ENCODE measurements around the gene DLG2. TPM values are rescaled to one million over a fixed set of nuclear protein-coding genes. Genes with fewer than 3 reads are reported as not detected.

Gene DLG2
- total and polyA plus RNA-seq, 11 donors = 2.4 to 13.9 (median 7.1) TPM

GRCh38 chr11:84929738-84930137, 697.4 kb downstream of the DLG2 start:
- no peaks in the 10 kb centered on the region for H3K36me3 ChIP-seq
- no peak overlapping the region for H3K4me3 ChIP-seq
- intact Hi-C loops (cut with DNase I) = no loop called here
- peaks cover 0 to 10% (median 0%) of the 10 kb centered on the region in 12 donors for H3K9me3 ChIP-seq
- 79 to 86% (median 81%) methylated on average over 2 of the region's 2 CpGs for WGBS, 4 donors
- DNase-seq (no peak), ATAC-seq (no peak)
- H3K27ac ChIP-seq = no peak overlapping the region
- H3K27me3 ChIP-seq = no peaks in the 10 kb centered on the region
- TF ChIP-seq POLR2A (IDR thresholded peaks at IDR 0.05) = no peak
- TF ChIP-seq CTCF (IDR thresholded peaks at IDR 0.05) = no peak
- H3K4me1 ChIP-seq = peaks cover 0 to under 1% (median 0%) of the 10 kb centered on the region in 12 donors

GRCh38 chr11:84924154-84924692, 702.9 kb downstream of the DLG2 start:
- H3K9me3 ChIP-seq = peaks cover 0 to 10% (median 0%) of the 10 kb centered on the region in 12 donors
- H3K27ac ChIP-seq = peak overlapping the region in 1 of 12 donors; percentile 7
- TF ChIP-seq CTCF (IDR thresholded peaks at IDR 0.05) (no peak), POLR2A (IDR thresholded peaks at IDR 0.05) (no peak)
- H3K4me3 ChIP-seq = peak overlapping the region in 4 of 12 donors; percentile 6 to 53 (median 8)
- peak in 2 of 4 donors; percentile 42 to 43 for ATAC-seq
- H3K27me3 ChIP-seq = no peaks in the 10 kb centered on the region
- no peak for DNase-seq
- 15 to 37% (median 26%) methylated on average over 4 of the region's 4 CpGs for WGBS, 4 donors
- intact Hi-C loops (cut with DNase I) = no loop called here
- H3K4me1 ChIP-seq = peaks cover 0 to 26% (median 7%) of the 10 kb centered on the region in 12 donors
- no peaks in the 10 kb centered on the region for H3K36me3 ChIP-seq

GRCh38 chr11:84923489-84923888, 703.7 kb downstream of the DLG2 start:
- Histone ChIP-seq H3K27me3 (no peaks in the 10 kb centered on the region), H3K9me3 (peaks cover 0 to 10% (median 0%) of the 10 kb centered on the region in 12 donors), H3K4me3 (peak overlapping the region in 7 of 12 donors; percentile 7 to 53 (median 43)), H3K4me1 (peaks cover 0 to 26% (median 7%) of the 10 kb centered on the region in 12 donors), H3K36me3 (no peaks in the 10 kb centered on the region), H3K27ac (peak overlapping the region in 1 of 12 donors; percentile 7)
- WGBS, 4 donors = 41 to 57% (median 49%) methylated on average over 4 of the region's 4 CpGs
- ATAC-seq = peak in 1 of 4 donors; percentile 56
- TF ChIP-seq CTCF (IDR thresholded peaks at IDR 0.05) (no peak), POLR2A (IDR thresholded peaks at IDR 0.05) (no peak)
- no peak for DNase-seq
- intact Hi-C loops (cut with DNase I) = no loop called here

GRCh38 chr11:84922836-84923235, 704.3 kb downstream of the DLG2 start:
- ATAC-seq = peak; percentile 41 to 70 (median 60)
- no peak for TF ChIP-seq CTCF (IDR thresholded peaks at IDR 0.05)
- Histone ChIP-seq H3K9me3 (peaks cover 0 to 10% (median 0%) of the 10 kb centered on the region in 12 donors), H3K4me3 (peak overlapping the region in 11 of 12 donors; percentile 15 to 53 (median 43)), H3K4me1 (peaks cover 0 to 26% (median 7%) of the 10 kb centered on the region in 12 donors), H3K36me3 (no peaks in the 10 kb centered on the region), H3K27me3 (no peaks in the 10 kb centered on the region), H3K27ac (peak overlapping the region in 2 of 12 donors; percentile 3 to 26)
- WGBS, 4 donors = 15 to 27% (median 17%) methylated on average over 13 of the region's 13 CpGs
- intact Hi-C loops (cut with DNase I) = no loop called here
- DNase-seq = peak in 1 of 5 donors; percentile 19
